Epithelial cell of esophagus (primary cell): ENCODE data around the gene SEC16A.

Experiments used
- DNase-seq: peaks from one replicate; pipeline ENCODE4 v3.0.0; 2010; ENCODE audit warnings: low read depth
- H3K4me3 ChIP-seq: 2 replicates; pipeline ENCODE4 v1.5.1; 2011; ENCODE audit warnings: mild to moderate bottlenecking, low read length, control low read depth
- CTCF ChIP-seq: IDR thresholded peaks from 2 replicates; pipeline ENCODE4 v1.5.1; 2011; ENCODE audit warnings: low read depth, mild to moderate bottlenecking, low read length, control low read depth, inconsistent platforms; ENCODE audit not compliant: insufficient read depth; ENCODE audit errors: missing control alignments

Gene SEC16A

GRCh38 chr9:136517950-136518349, 35.1 kb upstream of the SEC16A start:
- no peak for DNase-seq
- H3K4me3 ChIP-seq, result no peak overlapping the region
- no peak for TF ChIP-seq CTCF

- no peak for TF ChIP-seq CTCF
- no peak overlapping the region for H3K4me3 ChIP-seq
- DNase-seq, result no peak
Observed at GRCh38 chr9:136517012-136517743, 34.3 kb upstream of the SEC16A start.

GRCh38 chr9:136516191-136516654, 33.4 kb upstream of the SEC16A start:
- no peak for DNase-seq
- no peak overlapping the region for H3K4me3 ChIP-seq
- TF ChIP-seq CTCF, result no peak

GRCh38 chr9:136515276-136515675, 32.4 kb upstream of the SEC16A start:
- H3K4me3 ChIP-seq, result no peak overlapping the region
- no peak for DNase-seq
- TF ChIP-seq CTCF, result no peak

- no peak for TF ChIP-seq CTCF
- H3K4me3 ChIP-seq, result no peak overlapping the region
- DNase-seq, result no peak
Observed at GRCh38 chr9:136514022-136514714, 31.3 kb upstream of the SEC16A start.

- no peak for TF ChIP-seq CTCF
- no peak overlapping the region for H3K4me3 ChIP-seq
- DNase-seq, result no peak
Observed at GRCh38 chr9:136513191-136513590, 30.4 kb upstream of the SEC16A start.
